ENCODE measurements around the gene TRIM51. TPM values are rescaled to one million over a fixed set of nuclear protein-coding genes. Genes with fewer than 3 reads are reported as not detected.

TRIM51 gene
- total RNA-seq, 2 experiments from 2014 or later: not detected

DNA sequence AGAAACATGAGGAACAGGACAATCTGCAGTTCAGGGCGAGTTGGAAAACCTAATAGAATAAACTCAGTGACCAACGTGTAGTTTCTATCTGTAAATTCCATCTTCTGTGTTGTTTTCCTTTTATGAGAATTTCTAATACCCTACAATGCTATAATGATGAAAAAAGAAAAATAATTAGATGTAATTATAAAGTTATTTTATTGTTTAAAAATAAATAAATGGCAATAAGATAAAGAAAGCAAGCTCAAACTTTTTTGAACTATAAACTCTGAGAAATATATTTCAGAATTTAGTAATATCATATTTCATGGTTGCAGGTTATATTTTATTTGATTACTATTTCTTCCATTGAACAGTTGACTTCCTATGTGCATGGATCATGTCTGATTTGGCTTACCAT, 53.2 kb downstream of the TRIM51 start, which contains the start of gene OR5I1:
Gene OR5I1, minus strand, starts transcription at position 101 of the 400 bp plus-strand sequence. Its CDS starts 0 bp downstream, at position 101.
- POLR2A ChIA-PET: no interaction called here
- H3K4me3 Mint-ChIP-seq: no peak within 1 kb of the TSS
- H3K4me1 Mint-ChIP-seq: no peaks in the 10 kb centered on the region
- H3K36me3 Mint-ChIP-seq (ENCODE audit: low read depth): no peaks in the 10 kb centered on the region
- no peak within 1 kb of the TSS for H3K27ac Mint-ChIP-seq
- no peaks in the 10 kb centered on the region for H3K9me3 Mint-ChIP-seq
- CTCF ChIA-PET: no interaction called here
- no peaks in the 10 kb centered on the region for H3K27me3 Mint-ChIP-seq
- no peak for DNase-seq

Other genes with a start within 250 kb of the TRIM51 start
- not detected for gene OR4P4, start 248.2 kb upstream of the TRIM51 start, total RNA-seq
- gene OR4S2, start 235.0 kb upstream of the TRIM51 start, total RNA-seq: not detected
- gene OR4C6, start 221.1 kb upstream of the TRIM51 start, total RNA-seq: not detected
- gene OR5D13, start 109.9 kb upstream of the TRIM51 start, total RNA-seq: not detected
- not detected for gene OR5D14, start 87.7 kb upstream of the TRIM51 start, total RNA-seq
- not detected for gene OR5L1, start 71.9 kb upstream of the TRIM51 start, total RNA-seq
- gene OR5D18, start 63.7 kb upstream of the TRIM51 start, total RNA-seq: not detected
- gene OR5L2, start 56.1 kb upstream of the TRIM51 start, total RNA-seq: not detected
- not detected for gene OR5D16, start 44.5 kb upstream of the TRIM51 start, total RNA-seq
- not detected for gene OR5W2, start 31.3 kb downstream of the TRIM51 start, total RNA-seq
- not detected for gene OR5I1, start 53.1 kb downstream of the TRIM51 start, total RNA-seq
- not detected for gene OR10AG1, start 86.6 kb downstream of the TRIM51 start, total RNA-seq
- gene OR5F1, start 111.3 kb downstream of the TRIM51 start, total RNA-seq: not detected
- gene OR5AS1, start 144.4 kb downstream of the TRIM51 start, total RNA-seq: not detected
- not detected for gene OR8I2, start 210.0 kb downstream of the TRIM51 start, total RNA-seq
- not detected for gene OR8H2, start 220.4 kb downstream of the TRIM51 start, total RNA-seq
- not detected for gene OR8H3, start 239.1 kb downstream of the TRIM51 start, total RNA-seq

All from activated CD4-positive, alpha-beta T cell treated with anti-CD3 and anti-CD28 coated beads, Interleukin-2, amount 10 ng/mL, durations not matched to agents 7 days and 5 days (primary cell).